ENCODE measurements around the gene STK38L. TPM values are rescaled to one million over a fixed set of nuclear protein-coding genes. Genes with fewer than 3 reads are reported as not detected.

STK38L gene
- total and polyA plus RNA-seq, 2 of the 8 experiments (the other 6 are each of a cell fraction or from before 2014, with no cell fraction given): 8.1 to 63.6 TPM

GRCh38 chr12:27309995-27310315 is 65.9 kb downstream of the STK38L start:
- Histone ChIP-seq H3K36me3 (ENCODE audit: control insufficient read depth in 2 of 4, insufficient read depth in 4 of 4, low read length in 3 of 4) (peaks cover 0 to 26% (median 11%) of the 10 kb centered on the region in 4 experiments; a peak in 6 of 8 replicates), H2BK20ac (ENCODE audit: low read length) (no peak overlapping the region), H2AK5ac (ENCODE audit: low read depth, low read length) (no peak overlapping the region), H3K23ac (ENCODE audit: insufficient read length) (no peak overlapping the region), H3K4me2 (ENCODE audit: insufficient read depth in 1 of 2, low read depth in 2 of 2, low read length in 2 of 2) (no peak overlapping the region), H3K79me2 (ENCODE audit: control insufficient read depth in 1 of 2, insufficient read depth in 2 of 2, low read length in 2 of 2) (no peaks in the 10 kb centered on the region), H2BK15ac (ENCODE audit: low read length) (no peak overlapping the region), H3K27ac (ENCODE audit: low read depth, low read length) (no peak overlapping the region), H4K91ac (replicated peaks; ENCODE audit: insufficient read length, low read length) (no peak overlapping the region), H3K9me3 (ENCODE audit: insufficient read depth in 2 of 2, low read depth in 1 of 2, low read length in 1 of 2) (no peaks in the 10 kb centered on the region), H3K56ac (replicated peaks; ENCODE audit: insufficient read length, low read depth, low read length) (no peak overlapping the region), H3K27me3 (replicated peaks in 1 of 4; ENCODE audit: control insufficient read depth in 3 of 4, extremely low read depth in 1 of 4, insufficient read depth in 3 of 4, low read length in 3 of 4) (no peaks in the 10 kb centered on the region), H4K5ac (ENCODE audit: insufficient read length, low read depth, low read length) (no peak overlapping the region), H3K14ac (ENCODE audit: insufficient read length) (no peak overlapping the region), H2BK5ac (ENCODE audit: low read depth, low read length) (no peak overlapping the region), H2BK12ac (ENCODE audit: low read depth, low read length) (no peak overlapping the region), H3K4ac (replicated peaks; ENCODE audit: insufficient read length, low read depth, low read length) (no peak overlapping the region), H3K4me3 (ENCODE audit: extremely low read depth in 1 of 4, insufficient read depth in 2 of 4, low read depth in 3 of 4, low read length in 4 of 4) (no peak overlapping the region), H3K4me1 (replicated peaks in 1 of 4; ENCODE audit: control insufficient read depth in 3 of 4, insufficient read depth in 4 of 4, low read length in 3 of 4) (no peaks in the 10 kb centered on the region), H3K9ac (replicated peaks in 1 of 4; ENCODE audit: extremely low read depth in 1 of 4, low read depth in 3 of 4, low read length in 3 of 4) (no peak overlapping the region), H2AFZ (ENCODE audit: low read length) (no peak overlapping the region), H3K23me2 (ENCODE audit: low read depth, low read length) (no peaks in the 10 kb centered on the region), H2BK120ac (replicated peaks; ENCODE audit: low read depth, low read length) (no peak overlapping the region), H4K20me1 (replicated peaks in 1 of 2; ENCODE audit: control insufficient read depth in 1 of 2, insufficient read depth in 2 of 2, low read length in 2 of 2) (no peaks in the 10 kb centered on the region), H4K8ac (ENCODE audit: extremely low read depth, insufficient read depth, low read length) (no peak overlapping the region), H3K79me1 (ENCODE audit: low read depth, low read length) (no peaks in the 10 kb centered on the region), H3K18ac (ENCODE audit: extremely low read depth, low read length) (no peak overlapping the region)
- CTCF ChIA-PET (ENCODE audit: partially characterized antibody): no interaction called here
- FAIRE-seq: no peak
- WGBS, 2 experiments (ENCODE audit: extremely low coverage in 1 of 2, insufficient coverage in 1 of 2, insufficient read length in 1 of 2, insufficient replicate concordance in 2 of 2, low coverage in 1 of 2, low lambda C conversion rate in 2 of 2, missing lambda C conversion rate in 1 of 2): 100% methylated on average over 1 of the region's 1 CpG; no CpG with 5 or more reads in 1 of the 2 experiments
- POLR2A ChIA-PET (ENCODE audit: partially characterized antibody): no interaction called here
- DNase-seq (ENCODE audit: low read depth in 1 of 2, low spot score in 2 of 2): no peak
- TF ChIP-seq BRCA1 (IDR thresholded peaks at IDR 0.05; ENCODE audit: low read depth, low read length): no peak
- no peak for TF ChIP-seq RFX5 (IDR thresholded peaks at IDR 0.05; ENCODE audit: borderline replicate concordance, low read depth, low read length)
- TF ChIP-seq ASH2L (IDR thresholded peaks at IDR 0.05; ENCODE audit: low read length): no peak
- TF ChIP-seq RAD21 (IDR thresholded peaks at IDR 0.05 in 1 of 2, conservative IDR thresholded peaks at IDR 0.05 in 1 of 2; ENCODE audit: low read depth in 2 of 2, low read length in 2 of 2): no peak
- no peak for TF ChIP-seq EGR1 (IDR thresholded peaks at IDR 0.05; ENCODE audit: borderline replicate concordance, low read depth, low read length)
- TF ChIP-seq EZH2 (IDR thresholded peaks at IDR 0.05; ENCODE audit: low read depth, low read length, severe bottlenecking): no peak
- TF ChIP-seq CHD2 (IDR thresholded peaks at IDR 0.05; ENCODE audit: low read length): no peak
- no peak for TF ChIP-seq CTCF (IDR thresholded peaks at IDR 0.05; ENCODE audit: control extremely low read depth in 1 of 3, insufficient read depth in 1 of 3, low read depth in 1 of 3, low read length in 3 of 3)
- no peak for TF ChIP-seq CREB1 (IDR thresholded peaks at IDR 0.05)
- TF ChIP-seq SP2 (IDR thresholded peaks at IDR 0.05; ENCODE audit: low read length): no peak
- no peak for TF ChIP-seq POLR2AphosphoS5 (IDR thresholded peaks at IDR 0.05; ENCODE audit: low read depth, low read length)
- no peak for TF ChIP-seq HDAC6 (IDR thresholded peaks at IDR 0.05; ENCODE audit: low read depth, low read length)
- TF ChIP-seq TAF1 (IDR thresholded peaks at IDR 0.05; ENCODE audit: low read depth, low read length): no peak
- TF ChIP-seq YY1 (IDR thresholded peaks at IDR 0.05; ENCODE audit: low read depth, low read length): no peak

All from H1 (cell line).